GM18951 (cell line): ENCODE data around the gene CHST8.
A peak's percentile ranks its signal among the peaks of the same experiment; 100 is the strongest.

Experiments
- POLR2A ChIP-seq: IDR thresholded peaks from 4 replicates; pipeline ENCODE4 v1.6.1; 2011; ENCODE audit warnings: mild to moderate bottlenecking; ENCODE audit not compliant: insufficient read length, insufficient read depth; ENCODE audit errors: extremely low read depth
- in situ Hi-C: fragments of 300-500 bp; cut with MboI; formaldehyde crosslinking; loops from one replicate; pipeline ENCODE4 v1.12.0; 2022; ENCODE audit warnings: low sequenced_read_pairs, mixed read lengths, inconsistent platforms; ENCODE audit not compliant: unreplicated experiment

The CHST8 gene

GRCh38 chr19:33781415-33781935 lies 159.7 kb downstream of the CHST8 start:
- in situ Hi-C loops = no loop called here

GRCh38 chr19:33781996-33782395 lies 160.2 kb downstream of the CHST8 start:
- TF ChIP-seq POLR2A = no peak
- in situ Hi-C loops = no loop called here

More at GRCh38 chr19:33781415-33781935, 159.7 kb downstream of the CHST8 start:
- no peak for TF ChIP-seq POLR2A

- in situ Hi-C loops = no loop called here
Measured at GRCh38 chr19:33784432-33784831, 162.7 kb downstream of the CHST8 start.

GRCh38 chr19:33785795-33786194 lies 164.0 kb downstream of the CHST8 start:
- in situ Hi-C loops = no loop called here
- TF ChIP-seq POLR2A = no peak

More at GRCh38 chr19:33784432-33784831, 162.7 kb downstream of the CHST8 start:
- TF ChIP-seq POLR2A = no peak

- no peak for TF ChIP-seq POLR2A
- in situ Hi-C loops = no loop called here
Measured at GRCh38 chr19:33788676-33789075, 166.9 kb downstream of the CHST8 start.

GRCh38 chr19:33789344-33789743 lies 167.6 kb downstream of the CHST8 start:
- no peak for TF ChIP-seq POLR2A
- in situ Hi-C loops = no loop called here

GRCh38 chr19:33794683-33795369 lies 173.1 kb downstream of the CHST8 start:
- no peak for TF ChIP-seq POLR2A
- in situ Hi-C loops = no loop called here

GRCh38 chr19:33795370-33796163 lies 173.8 kb downstream of the CHST8 start:
- TF ChIP-seq POLR2A = peak; percentile 17
- in situ Hi-C loops = no loop called here

- in situ Hi-C loops = no loop called here
Measured at GRCh38 chr19:33796164-33796875, 174.6 kb downstream of the CHST8 start, which contains the start of gene KCTD15. Gene KCTD15, plus strand, starts transcription at chr19:33796870. Its CDS starts 3,585 bp downstream, at chr19:33800455.

GRCh38 chr19:33797802-33798671 lies 176.3 kb downstream of the CHST8 start:
- in situ Hi-C loops = no loop called here

More at GRCh38 chr19:33796164-33796875, 174.6 kb downstream of the CHST8 start, which contains the start of gene KCTD15:
- no peak for TF ChIP-seq POLR2A

GRCh38 chr19:33798681-33799111 lies 176.9 kb downstream of the CHST8 start:
- in situ Hi-C loops = no loop called here
- no peak for TF ChIP-seq POLR2A

More at GRCh38 chr19:33797802-33798671, 176.3 kb downstream of the CHST8 start:
- no peak for TF ChIP-seq POLR2A

- no peak for TF ChIP-seq POLR2A
- in situ Hi-C loops = no loop called here
Measured at GRCh38 chr19:33799476-33799875, 177.7 kb downstream of the CHST8 start.

GRCh38 chr19:33800012-33800680 lies 178.4 kb downstream of the CHST8 start:
- in situ Hi-C loops = no loop called here
- no peak for TF ChIP-seq POLR2A
